ENCODE data around the gene ING5. TPM values are rescaled to one million over a fixed set of nuclear protein-coding genes. Genes with fewer than 3 reads are reported as not detected.

Gene ING5
- total RNA-seq, 1 donor from 2014 or later = 56.4 TPM

DNA sequence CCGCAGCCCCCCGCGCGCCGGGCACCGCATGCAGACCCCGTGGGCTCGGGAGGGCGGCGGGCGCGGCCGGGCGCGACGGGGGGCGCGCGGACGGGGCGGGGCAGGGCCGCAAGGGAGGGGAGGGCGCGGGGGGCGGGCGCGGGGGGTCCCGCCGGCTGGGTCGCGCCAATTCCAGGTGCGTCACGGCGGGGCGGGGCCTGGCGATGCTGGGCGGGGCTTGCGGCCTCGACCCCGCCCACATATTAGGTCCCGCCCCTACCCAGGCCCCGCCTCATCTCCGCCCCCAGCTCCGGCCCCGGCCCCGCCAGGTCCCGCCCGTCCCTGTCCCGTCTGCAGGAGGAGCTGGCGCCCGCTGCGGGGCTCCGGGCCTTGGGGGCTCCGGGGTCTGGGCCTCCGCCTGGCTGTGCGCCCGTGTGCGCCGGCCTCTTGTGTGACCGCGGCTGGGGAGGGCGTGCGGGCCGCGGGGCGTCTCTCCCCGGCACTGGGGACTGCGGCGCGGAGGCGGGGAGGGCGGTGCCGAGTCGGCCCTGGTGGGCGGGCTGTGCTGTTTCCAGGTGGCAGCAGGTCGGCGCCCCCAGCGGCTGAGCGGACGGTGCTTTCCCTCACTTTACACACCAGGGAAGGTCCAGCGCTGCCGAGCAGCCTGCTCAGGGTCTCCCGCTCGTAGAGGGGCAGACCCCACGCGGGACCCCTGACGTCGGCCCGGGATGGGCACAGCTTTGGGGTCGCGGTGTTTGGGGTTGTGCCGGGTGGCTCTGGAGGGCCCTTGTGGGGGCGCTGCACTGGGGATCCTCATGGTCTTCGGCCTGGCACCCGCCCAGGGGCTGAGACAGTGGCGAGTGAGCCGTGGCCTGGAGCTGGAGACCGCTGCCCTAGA is 554 bp downstream of the ING5 start:
- peak; percentile 81 for DNase-seq (ENCODE audit: low spot score)
- Mint-ChIP-seq H3K4me3 (ENCODE audit: low read depth) (peak overlapping the region; percentile 81), H3K36me3 (ENCODE audit: low read depth) (peaks cover 47% of the 10 kb centered on the region), H3K27me3 (ENCODE audit: low read depth) (no peaks in the 10 kb centered on the region), H3K4me1 (ENCODE audit: low read depth) (peaks cover 13% of the 10 kb centered on the region), H3K27ac (peak overlapping the region; percentile 59), H3K9me3 (peaks cover 11% of the 10 kb centered on the region)
- intact Hi-C loops (cut with micrococcal nuclease) = loop anchor here (1.0 to 5.0 kb wide), 4 partner anchors 16 to 345 kb away; partner anchors contain the start of genes D2HGDH, DTYMK and FARP2

DNA sequence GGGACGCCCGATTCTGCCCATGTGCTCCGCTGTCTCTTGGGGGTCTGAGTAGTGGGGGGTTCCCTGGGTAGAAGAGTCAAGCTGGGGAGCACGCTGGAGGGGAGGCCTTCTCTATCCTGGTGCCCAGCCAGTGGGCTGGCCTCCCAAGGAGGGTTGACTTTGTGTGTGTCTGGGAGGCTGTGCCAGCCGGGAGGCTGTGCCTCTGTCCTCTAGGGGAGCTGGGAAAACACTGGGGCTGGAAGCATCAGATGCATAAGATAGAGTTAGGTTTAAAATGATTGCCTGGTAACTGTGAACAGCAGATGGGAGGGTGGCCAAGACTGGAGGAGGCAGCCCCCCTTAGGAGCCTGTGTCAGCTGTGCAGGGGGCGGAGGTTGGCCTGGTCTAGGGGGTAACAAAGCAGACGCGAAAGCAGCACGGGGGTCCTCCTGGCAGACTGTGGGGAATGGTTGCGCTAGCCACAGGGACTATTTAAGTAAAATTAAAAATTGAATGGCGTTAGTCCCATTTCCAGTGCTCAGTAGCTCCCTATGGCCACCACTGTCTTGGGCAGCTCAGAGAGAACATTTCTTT is 1.3 kb downstream of the ING5 start:
- Mint-ChIP-seq H3K4me1 (ENCODE audit: low read depth) (peaks cover 13% of the 10 kb centered on the region), H3K27ac (peak overlapping the region; percentile 59), H3K4me3 (ENCODE audit: low read depth) (peak overlapping the region; percentile 81), H3K27me3 (ENCODE audit: low read depth) (no peaks in the 10 kb centered on the region), H3K9me3 (peaks cover 11% of the 10 kb centered on the region), H3K36me3 (ENCODE audit: low read depth) (peaks cover 54% of the 10 kb centered on the region)
- no peak for DNase-seq (ENCODE audit: low spot score)
- intact Hi-C loops (cut with micrococcal nuclease) = loop anchor here (5.0 kb wide), 1 partner anchor 346 kb away; the partner anchor contains the start of gene FARP2

DNA sequence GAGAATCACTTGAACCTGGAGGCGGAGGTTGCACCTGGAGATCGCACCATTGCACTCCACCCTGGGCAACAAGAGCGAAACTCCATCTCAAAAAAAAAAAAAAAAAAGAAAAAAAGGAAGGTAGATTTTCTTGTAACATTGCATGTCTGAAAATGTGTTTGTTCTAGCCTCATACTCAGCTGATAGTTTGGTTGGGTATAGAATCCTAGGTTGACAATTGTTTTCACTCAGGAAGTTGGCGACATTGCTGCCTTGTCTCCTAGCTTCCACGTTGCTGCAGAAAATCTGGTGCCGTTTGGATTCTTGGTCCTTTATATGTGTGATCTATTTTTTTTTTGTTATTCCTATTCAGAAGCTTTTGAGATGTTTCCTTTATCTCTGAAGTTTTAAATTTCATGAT is 4.7 kb downstream of the ING5 start:
- H3K27me3 Mint-ChIP-seq (ENCODE audit: low read depth) = no peaks in the 10 kb centered on the region
- peaks cover 71% of the 10 kb centered on the region for H3K36me3 Mint-ChIP-seq (ENCODE audit: low read depth)
- H3K4me3 Mint-ChIP-seq (ENCODE audit: low read depth) = no peak overlapping the region
- H3K27ac Mint-ChIP-seq = no peak overlapping the region
- peaks cover 11% of the 10 kb centered on the region for H3K9me3 Mint-ChIP-seq
- no peak for DNase-seq (ENCODE audit: low spot score)
- peaks cover 6% of the 10 kb centered on the region for H3K4me1 Mint-ChIP-seq (ENCODE audit: low read depth)
- intact Hi-C loops (cut with micrococcal nuclease) = no loop called here

DNA sequence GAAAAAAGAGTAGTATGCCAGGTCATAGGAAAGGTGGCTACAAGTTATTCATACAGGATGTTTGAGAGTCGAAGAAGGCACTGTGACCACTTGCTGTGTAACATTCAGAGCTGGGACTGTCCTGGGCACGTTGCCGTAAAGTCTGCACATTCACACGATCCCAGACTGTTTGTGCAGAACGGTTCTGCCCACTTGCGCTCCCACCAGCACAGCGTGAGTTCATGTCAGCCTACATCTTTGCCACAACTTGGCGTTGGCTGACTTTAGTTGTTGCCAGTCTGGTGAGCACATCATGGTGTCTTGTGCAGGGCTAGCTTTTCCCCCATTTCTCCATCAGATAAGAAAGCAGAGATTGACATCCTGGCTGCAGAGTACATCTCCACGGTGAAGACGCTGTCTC is 7.0 kb downstream of the ING5 start:
- intact Hi-C loops (cut with micrococcal nuclease) = no loop called here
- Mint-ChIP-seq H3K27ac (no peak overlapping the region), H3K4me1 (ENCODE audit: low read depth) (no peaks in the 10 kb centered on the region), H3K4me3 (ENCODE audit: low read depth) (no peak overlapping the region), H3K27me3 (ENCODE audit: low read depth) (no peaks in the 10 kb centered on the region), H3K36me3 (ENCODE audit: low read depth) (peaks cover 79% of the 10 kb centered on the region), H3K9me3 (peaks cover 11% of the 10 kb centered on the region)
- no peak for DNase-seq (ENCODE audit: low spot score)

DNA sequence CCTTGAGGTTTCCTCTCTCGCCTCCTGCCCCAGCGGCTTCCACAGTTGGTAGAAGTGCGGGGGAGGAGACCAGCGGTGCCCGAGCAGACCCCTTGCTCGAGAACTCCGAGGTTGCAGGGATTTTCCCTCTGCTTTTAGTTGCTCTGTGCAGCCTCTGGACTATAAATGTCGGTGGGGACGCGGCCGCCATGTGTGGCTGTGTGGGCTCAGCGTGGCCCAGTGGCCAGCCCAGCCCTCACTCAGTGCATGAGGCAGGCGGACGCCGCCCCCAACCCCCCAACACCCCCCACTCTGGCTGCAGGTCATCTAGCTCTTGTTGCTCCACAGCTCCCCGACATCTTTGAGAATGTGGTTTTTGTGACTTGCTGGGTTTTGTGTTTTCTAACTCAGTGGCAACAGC is 17.3 kb downstream of the ING5 start:
- H3K27ac Mint-ChIP-seq = no peak overlapping the region
- peaks cover 67% of the 10 kb centered on the region for H3K36me3 Mint-ChIP-seq (ENCODE audit: low read depth)
- peaks cover 7% of the 10 kb centered on the region for H3K9me3 Mint-ChIP-seq
- no peaks in the 10 kb centered on the region for H3K4me1 Mint-ChIP-seq (ENCODE audit: low read depth)
- no peaks in the 10 kb centered on the region for H3K27me3 Mint-ChIP-seq (ENCODE audit: low read depth)
- intact Hi-C loops (cut with micrococcal nuclease) = no loop called here
- no peak overlapping the region for H3K4me3 Mint-ChIP-seq (ENCODE audit: low read depth)
- DNase-seq (ENCODE audit: low spot score) = no peak

DNA sequence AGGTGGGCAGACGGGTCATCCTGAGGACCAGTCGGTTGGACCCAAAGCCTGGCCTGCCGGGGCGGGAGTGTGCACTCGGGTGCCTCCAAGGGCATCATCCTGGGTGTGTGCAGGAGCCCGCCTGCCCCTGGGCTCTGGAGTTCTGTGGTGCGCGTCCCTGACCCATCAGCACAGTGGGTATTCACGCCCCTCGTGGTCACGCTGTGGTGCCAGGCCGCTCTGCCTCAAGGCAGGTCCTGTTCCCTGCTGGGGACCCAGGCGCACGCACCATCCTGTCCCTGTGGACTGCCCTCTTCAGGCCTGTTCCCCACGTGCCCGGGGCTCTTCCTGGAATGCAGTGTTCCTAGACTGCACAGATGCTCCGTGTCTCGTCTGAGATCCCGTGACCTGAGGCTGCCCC is 18.3 kb downstream of the ING5 start:
- intact Hi-C loops (cut with micrococcal nuclease) = no loop called here
- Mint-ChIP-seq H3K27me3 (ENCODE audit: low read depth) (no peaks in the 10 kb centered on the region), H3K9me3 (peaks cover 7% of the 10 kb centered on the region), H3K27ac (no peak overlapping the region), H3K4me1 (ENCODE audit: low read depth) (no peaks in the 10 kb centered on the region), H3K36me3 (ENCODE audit: low read depth) (peaks cover 61% of the 10 kb centered on the region), H3K4me3 (ENCODE audit: low read depth) (no peak overlapping the region)
- no peak for DNase-seq (ENCODE audit: low spot score)

DNA sequence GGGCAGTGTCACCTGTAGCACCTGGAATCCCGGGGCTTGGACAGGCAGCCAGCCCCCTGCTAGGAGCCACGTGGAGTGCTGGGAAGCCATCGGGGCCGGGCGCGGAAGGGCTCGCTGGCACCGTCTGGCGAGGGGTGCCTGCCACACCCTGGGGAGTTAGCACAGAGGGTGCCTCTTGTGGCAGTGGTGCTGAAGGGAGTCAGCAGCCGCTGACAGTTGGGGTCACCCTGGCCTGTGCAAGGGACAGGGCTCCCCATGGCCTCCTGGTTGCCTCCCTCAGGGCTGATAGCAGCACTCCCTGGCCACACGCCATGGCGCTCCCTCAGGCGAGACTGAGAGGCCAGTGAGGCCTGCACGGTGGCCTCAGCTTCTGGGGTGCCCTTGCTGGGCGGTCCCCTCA is 18.7 kb downstream of the ING5 start:
- Mint-ChIP-seq H3K27ac (no peak overlapping the region), H3K4me1 (ENCODE audit: low read depth) (no peaks in the 10 kb centered on the region), H3K36me3 (ENCODE audit: low read depth) (peaks cover 62% of the 10 kb centered on the region), H3K27me3 (ENCODE audit: low read depth) (no peaks in the 10 kb centered on the region), H3K9me3 (peaks cover 7% of the 10 kb centered on the region), H3K4me3 (ENCODE audit: low read depth) (no peak overlapping the region)
- intact Hi-C loops (cut with micrococcal nuclease) = no loop called here
- no peak for DNase-seq (ENCODE audit: low spot score)

DNA sequence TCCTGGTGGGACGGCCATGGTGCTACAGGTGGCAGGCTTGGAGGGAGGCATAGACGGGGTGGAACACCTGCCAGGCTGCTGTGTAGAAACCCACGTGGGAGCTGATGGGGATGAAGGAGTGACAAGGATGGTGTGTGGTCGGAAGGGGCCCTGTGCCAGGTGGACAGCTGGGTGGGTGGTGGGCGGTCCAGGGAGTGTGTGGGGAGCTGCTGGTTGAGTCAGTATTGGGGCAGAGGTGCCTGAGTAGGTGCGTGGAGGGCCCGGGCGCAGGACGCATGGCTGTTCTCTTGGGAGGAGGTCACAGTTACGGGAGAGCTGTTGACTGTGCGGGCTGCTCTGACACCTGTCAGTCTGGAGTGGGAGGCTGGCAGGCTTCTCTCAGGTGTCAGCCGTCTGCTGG is 20.0 kb downstream of the ING5 start:
- H3K27me3 Mint-ChIP-seq (ENCODE audit: low read depth) = no peaks in the 10 kb centered on the region
- DNase-seq (ENCODE audit: low spot score) = no peak
- no peak overlapping the region for H3K27ac Mint-ChIP-seq

DNA sequence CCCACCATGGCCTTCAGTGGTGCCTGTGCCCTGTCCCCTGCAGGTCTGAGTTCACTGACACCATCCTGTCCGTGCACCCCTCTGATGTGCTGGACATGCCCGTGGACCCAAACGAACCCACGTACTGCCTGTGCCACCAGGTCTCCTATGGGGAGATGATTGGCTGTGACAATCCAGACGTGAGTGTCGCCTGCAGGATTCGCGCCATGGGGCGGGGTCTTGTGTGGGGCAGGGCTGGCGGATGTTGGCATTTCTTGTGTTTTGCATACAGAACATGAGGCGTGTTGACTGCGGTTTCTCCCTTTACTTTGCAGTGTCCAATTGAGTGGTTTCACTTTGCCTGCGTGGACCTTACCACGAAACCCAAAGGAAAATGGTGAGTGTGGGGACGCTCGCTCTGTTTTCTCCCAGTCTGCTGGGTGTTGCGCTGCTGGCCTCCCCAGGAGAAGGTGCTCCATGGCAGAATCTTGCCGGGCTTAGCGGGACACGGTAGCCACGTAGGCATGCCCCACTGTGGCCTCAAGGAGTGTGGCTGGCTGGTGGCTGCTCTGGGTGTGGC is 21.1 kb downstream of the ING5 start:
- H3K27me3 Mint-ChIP-seq (ENCODE audit: low read depth) = no peaks in the 10 kb centered on the region
- peaks cover 49% of the 10 kb centered on the region for H3K36me3 Mint-ChIP-seq (ENCODE audit: low read depth)
- DNase-seq (ENCODE audit: low spot score) = no peak
- H3K9me3 Mint-ChIP-seq = peaks cover 7% of the 10 kb centered on the region
- intact Hi-C loops (cut with micrococcal nuclease) = no loop called here
- H3K4me3 Mint-ChIP-seq (ENCODE audit: low read depth) = no peak overlapping the region
- H3K27ac Mint-ChIP-seq = no peak overlapping the region
- H3K4me1 Mint-ChIP-seq (ENCODE audit: low read depth) = no peaks in the 10 kb centered on the region

More for the DNA sequence above, 20.0 kb downstream of the ING5 start:
- Mint-ChIP-seq H3K36me3 (ENCODE audit: low read depth) (peaks cover 54% of the 10 kb centered on the region), H3K9me3 (peaks cover 7% of the 10 kb centered on the region), H3K4me3 (ENCODE audit: low read depth) (no peak overlapping the region), H3K4me1 (ENCODE audit: low read depth) (no peaks in the 10 kb centered on the region)
- intact Hi-C loops (cut with micrococcal nuclease) = no loop called here

DNA sequence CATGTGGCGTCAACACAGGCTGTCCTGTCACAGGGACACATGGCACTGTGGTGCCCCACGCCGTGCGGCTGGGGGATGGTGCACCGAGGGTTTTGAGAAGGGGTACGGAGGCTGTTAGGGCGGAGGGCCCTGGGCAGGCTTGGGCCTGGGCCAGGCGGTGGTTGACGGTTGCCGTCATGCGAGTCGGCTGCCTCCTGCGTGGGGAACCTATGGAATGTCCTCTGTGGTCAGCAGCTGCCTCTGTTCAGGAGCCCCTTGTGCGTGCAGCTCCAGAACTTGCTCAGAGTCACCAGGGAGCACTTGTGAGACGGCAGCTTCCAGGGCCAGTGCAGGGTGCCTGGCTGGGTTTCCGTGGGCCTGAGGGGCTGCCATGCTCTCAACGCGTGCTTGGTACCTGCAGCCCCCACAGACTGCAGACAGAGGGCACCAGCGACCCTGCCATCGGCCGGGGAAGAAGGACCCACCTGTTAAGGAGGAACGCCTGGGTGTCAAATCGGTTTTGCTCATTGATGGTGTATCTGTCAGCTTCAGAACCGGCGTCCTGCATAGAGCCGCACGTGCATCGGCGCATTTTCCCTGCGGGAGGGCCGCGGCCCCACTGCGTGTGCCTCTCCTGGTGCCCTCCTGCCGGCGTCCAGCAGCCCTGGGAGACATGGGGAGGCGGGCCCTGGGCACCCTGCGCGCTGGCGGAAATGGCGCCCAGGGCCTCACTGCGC is 22.6 kb downstream of the ING5 start:
- intact Hi-C loops (cut with micrococcal nuclease) = no loop called here
- peaks cover 47% of the 10 kb centered on the region for H3K36me3 Mint-ChIP-seq (ENCODE audit: low read depth)

DNA sequence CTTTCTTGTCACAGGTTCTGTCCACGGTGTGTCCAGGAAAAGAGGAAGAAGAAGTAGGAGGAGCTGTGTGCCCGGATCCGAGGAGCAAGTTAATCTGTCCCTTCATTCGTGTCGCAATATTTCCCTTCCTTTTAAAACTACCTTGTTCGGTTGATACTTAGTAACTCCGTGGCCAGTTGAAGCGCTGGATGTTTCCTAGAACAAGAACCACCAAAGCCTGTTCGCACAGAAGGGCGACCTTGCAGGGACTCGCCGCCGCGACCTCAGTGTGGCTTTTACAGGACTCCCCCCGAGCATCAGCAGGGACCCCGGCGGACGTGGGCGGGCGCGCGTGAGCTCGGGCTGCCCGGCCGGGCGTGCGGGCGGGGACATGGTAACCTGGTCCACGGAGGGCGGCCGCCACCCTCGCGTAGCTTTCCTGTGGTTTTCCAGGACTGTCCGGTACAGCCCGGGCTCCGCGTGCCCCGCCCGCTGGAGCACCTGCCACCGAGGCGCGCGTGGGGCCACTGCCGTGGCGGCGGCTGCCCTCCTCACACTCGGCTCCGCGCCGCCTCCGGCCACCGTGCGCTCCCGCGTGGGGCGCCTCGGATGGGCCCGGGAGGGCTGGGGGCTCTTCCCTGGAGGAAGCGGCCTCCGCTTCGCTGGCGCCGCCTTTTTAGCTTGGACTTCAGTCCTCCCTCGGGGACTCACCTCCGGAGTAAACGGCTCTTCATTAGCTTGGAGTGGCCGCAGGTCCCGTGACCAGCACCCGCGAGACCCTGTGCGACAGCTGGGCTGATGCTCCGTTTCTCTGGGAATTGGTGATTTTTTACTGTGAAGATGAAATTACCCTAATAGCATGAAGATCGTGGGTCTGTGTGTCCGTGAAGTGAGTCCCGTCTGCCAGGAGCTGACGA is 23.4 kb downstream of the ING5 start:
- peaks cover 7% of the 10 kb centered on the region for H3K9me3 Mint-ChIP-seq
- H3K27me3 Mint-ChIP-seq (ENCODE audit: low read depth) = no peaks in the 10 kb centered on the region
- peaks cover 41% of the 10 kb centered on the region for H3K36me3 Mint-ChIP-seq (ENCODE audit: low read depth)
- no peak overlapping the region for H3K4me3 Mint-ChIP-seq (ENCODE audit: low read depth)
- H3K4me1 Mint-ChIP-seq (ENCODE audit: low read depth) = peaks cover 7% of the 10 kb centered on the region
- no peak for DNase-seq (ENCODE audit: low spot score)
- no peak overlapping the region for H3K27ac Mint-ChIP-seq
- intact Hi-C loops (cut with micrococcal nuclease) = no loop called here

More for the DNA sequence above, 22.6 kb downstream of the ING5 start:
- Mint-ChIP-seq H3K4me3 (ENCODE audit: low read depth) (no peak overlapping the region), H3K4me1 (ENCODE audit: low read depth) (no peaks in the 10 kb centered on the region), H3K9me3 (peaks cover 7% of the 10 kb centered on the region), H3K27me3 (ENCODE audit: low read depth) (no peaks in the 10 kb centered on the region), H3K27ac (no peak overlapping the region)
- no peak for DNase-seq (ENCODE audit: low spot score)

DNA sequence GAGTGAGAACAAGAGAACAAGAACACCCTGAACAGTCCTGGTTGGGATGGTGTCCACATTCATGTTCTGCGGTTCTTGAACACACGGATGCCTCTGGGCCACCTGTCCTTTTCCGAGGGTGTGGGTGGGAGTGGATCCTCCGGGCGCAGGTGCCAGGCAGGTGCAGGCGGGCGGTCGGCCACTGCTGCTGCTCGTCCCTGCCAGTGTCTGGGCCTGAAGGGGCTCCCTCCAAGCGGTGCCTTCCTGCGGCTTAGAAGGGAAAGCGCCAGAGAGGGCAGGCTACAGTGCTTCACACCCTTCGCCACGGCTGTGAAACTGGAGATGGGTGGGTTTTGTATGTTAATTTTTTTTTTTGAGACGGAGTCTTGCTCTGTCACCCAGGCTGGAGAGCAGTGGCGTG is 24.6 kb downstream of the ING5 start:
- Mint-ChIP-seq H3K27me3 (ENCODE audit: low read depth) (no peaks in the 10 kb centered on the region), H3K9me3 (peaks cover 7% of the 10 kb centered on the region), H3K27ac (no peak overlapping the region), H3K4me1 (ENCODE audit: low read depth) (peaks cover 19% of the 10 kb centered on the region), H3K36me3 (ENCODE audit: low read depth) (peaks cover 30% of the 10 kb centered on the region), H3K4me3 (ENCODE audit: low read depth) (no peak overlapping the region)
- intact Hi-C loops (cut with micrococcal nuclease) = no loop called here
- DNase-seq (ENCODE audit: low spot score) = no peak

All from activated T-helper 2 cell treated with anti-CD3 and anti-CD28 coated beads, Interferon-gamma antibody, Interleukin-2, Interleukin-4, amounts not matched to agents 10 μg/mL and 5 μg/mL and 100 μg/mL, durations not matched to agents 14 hours and 24 hours and 36 hours (primary cell).